Measurements from ENCODE around the gene NUDT19.

The NUDT19 gene

GRCh38 chr19:32748948-32749347 lies 57.3 kb downstream of the NUDT19 start:
- no peak for TF ChIP-seq ZC3H10 (CRISPR knock-in tag; IDR thresholded peaks at IDR 0.05)
- TF ChIP-seq TOX (CRISPR knock-in tag; IDR thresholded peaks at IDR 0.05; ENCODE audit: borderline replicate concordance) = no peak
- no peak for TF ChIP-seq ZNF565 (CRISPR knock-in tag; conservative IDR thresholded peaks at IDR 0.05; ENCODE audit: low read depth)
- TF ChIP-seq ESRRG (CRISPR knock-in tag; IDR thresholded peaks at IDR 0.05) = no peak
- TF ChIP-seq ARNTL (CRISPR knock-in tag; IDR thresholded peaks at IDR 0.05; ENCODE audit: borderline replicate concordance, low read depth) = no peak
- TF ChIP-seq BACH2 (CRISPR knock-in tag; IDR thresholded peaks at IDR 0.05; ENCODE audit: borderline replicate concordance) = no peak
- TF ChIP-seq, protein P1, sequence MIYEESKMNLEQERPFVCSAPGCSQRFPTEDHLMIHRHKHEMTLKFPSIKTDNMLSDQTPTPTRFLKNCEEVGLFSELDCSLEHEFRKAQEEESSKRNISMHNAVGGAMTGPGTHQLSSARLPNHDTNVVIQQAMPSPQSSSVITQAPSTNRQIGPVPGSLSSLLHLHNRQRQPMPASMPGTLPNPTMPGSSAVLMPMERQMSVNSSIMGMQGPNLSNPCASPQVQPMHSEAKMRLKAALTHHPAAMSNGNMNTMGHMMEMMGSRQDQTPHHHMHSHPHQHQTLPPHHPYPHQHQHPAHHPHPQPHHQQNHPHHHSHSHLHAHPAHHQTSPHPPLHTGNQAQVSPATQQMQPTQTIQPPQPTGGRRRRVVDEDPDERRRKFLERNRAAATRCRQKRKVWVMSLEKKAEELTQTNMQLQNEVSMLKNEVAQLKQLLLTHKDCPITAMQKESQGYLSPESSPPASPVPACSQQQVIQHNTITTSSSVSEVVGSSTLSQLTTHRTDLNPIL (CRISPR knock-in tag; IDR thresholded peaks at IDR 0.05; ENCODE audit: low read depth) = no peak
- TF ChIP-seq POU6F1 (CRISPR knock-in tag; IDR thresholded peaks at IDR 0.05; ENCODE audit: borderline replicate concordance, low read depth) = no peak
- no peak for TF ChIP-seq CSDC2 (CRISPR knock-in tag; IDR thresholded peaks at IDR 0.05)
- TF ChIP-seq ISL1 (CRISPR knock-in tag; IDR thresholded peaks at IDR 0.05) = no peak
- no peak for TF ChIP-seq ZFP3 (CRISPR knock-in tag; IDR thresholded peaks at IDR 0.05)
- no peak for TF ChIP-seq OSR1 (CRISPR knock-in tag; IDR thresholded peaks at IDR 0.05)
- no peak for TF ChIP-seq CSRNP3 (CRISPR knock-in tag; IDR thresholded peaks at IDR 0.05)
- TF ChIP-seq TSHZ2 (CRISPR knock-in tag; IDR thresholded peaks at IDR 0.05) = no peak
- TF ChIP-seq SNAI2 (CRISPR knock-in tag; IDR thresholded peaks at IDR 0.05) = no peak
- no peak for TF ChIP-seq RARB (CRISPR knock-in tag; IDR thresholded peaks at IDR 0.05)
- no peak for TF ChIP-seq ZNF8 (CRISPR knock-in tag; IDR thresholded peaks at IDR 0.05)
- TF ChIP-seq ZNF70 (CRISPR knock-in tag; IDR thresholded peaks at IDR 0.05) = no peak

DNA sequence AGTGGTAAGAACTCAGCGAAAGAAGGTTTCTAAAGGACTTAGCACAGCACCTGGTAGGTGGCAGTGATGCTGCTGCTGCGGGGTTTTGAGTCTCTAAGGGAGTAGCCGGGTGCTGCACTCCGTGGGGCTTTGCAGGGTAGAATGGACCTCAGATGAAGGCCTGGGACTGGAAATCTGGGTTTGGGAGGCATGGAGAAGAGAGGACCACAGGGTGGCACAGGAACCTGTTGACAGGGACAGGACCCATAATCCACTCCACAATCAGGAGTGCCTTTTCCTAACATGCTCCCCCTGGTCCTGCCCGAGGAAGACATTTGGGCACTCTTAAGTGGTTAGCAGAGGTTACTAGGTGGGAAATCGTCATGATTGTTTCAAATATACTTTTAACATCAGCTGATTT lies 57.7 kb downstream of the NUDT19 start:
- ATAC-seq = no peak

More at GRCh38 chr19:32748948-32749347, 57.3 kb downstream of the NUDT19 start:
- no peak for ATAC-seq

More for the DNA sequence above, 57.7 kb downstream of the NUDT19 start:
- no peak for TF ChIP-seq TSHZ2 (CRISPR knock-in tag; IDR thresholded peaks at IDR 0.05)
- no peak for TF ChIP-seq ARNTL (CRISPR knock-in tag; IDR thresholded peaks at IDR 0.05; ENCODE audit: borderline replicate concordance, low read depth)
- TF ChIP-seq GLIS3 (CRISPR knock-in tag; IDR thresholded peaks at IDR 0.05) = no peak
- TF ChIP-seq PPARA (CRISPR knock-in tag; IDR thresholded peaks at IDR 0.05; ENCODE audit: borderline replicate concordance) = no peak
- TF ChIP-seq, protein P1 (CRISPR knock-in tag; IDR thresholded peaks at IDR 0.05; ENCODE audit: low read depth) = no peak
- no peak for TF ChIP-seq ZC3H10 (CRISPR knock-in tag; IDR thresholded peaks at IDR 0.05)
- no peak for TF ChIP-seq RARB (CRISPR knock-in tag; IDR thresholded peaks at IDR 0.05)
- TF ChIP-seq ZNF565 (CRISPR knock-in tag; conservative IDR thresholded peaks at IDR 0.05; ENCODE audit: low read depth) = no peak
- TF ChIP-seq ESRRG (CRISPR knock-in tag; IDR thresholded peaks at IDR 0.05) = no peak
- no peak for TF ChIP-seq BACH2 (CRISPR knock-in tag; IDR thresholded peaks at IDR 0.05; ENCODE audit: borderline replicate concordance)
- no peak for TF ChIP-seq TCF4 (CRISPR knock-in tag; IDR thresholded peaks at IDR 0.05; ENCODE audit: borderline replicate concordance)
